ENCODE results near the gene NUP93.

DNA sequence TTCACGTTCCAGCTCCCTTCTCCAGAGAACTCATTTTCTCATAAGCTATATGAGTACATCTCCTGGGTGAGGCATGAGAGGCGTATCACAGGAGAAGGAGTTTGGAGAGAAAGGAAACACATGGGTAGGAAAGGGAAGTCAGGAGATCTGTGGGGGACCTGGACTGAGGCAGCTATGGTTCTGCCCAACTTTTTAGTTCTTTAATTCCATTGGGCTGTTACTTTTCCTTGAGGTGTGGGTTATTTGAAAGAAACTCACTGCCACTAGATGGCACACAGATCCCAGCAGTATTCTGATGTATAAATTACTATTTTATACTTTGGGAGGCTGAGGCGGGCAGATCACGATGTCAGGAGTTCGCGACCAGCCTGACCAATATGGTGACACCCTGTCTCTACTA lies 63.6 kb downstream of the NUP93 start:
- TF ChIP-seq, protein P1, sequence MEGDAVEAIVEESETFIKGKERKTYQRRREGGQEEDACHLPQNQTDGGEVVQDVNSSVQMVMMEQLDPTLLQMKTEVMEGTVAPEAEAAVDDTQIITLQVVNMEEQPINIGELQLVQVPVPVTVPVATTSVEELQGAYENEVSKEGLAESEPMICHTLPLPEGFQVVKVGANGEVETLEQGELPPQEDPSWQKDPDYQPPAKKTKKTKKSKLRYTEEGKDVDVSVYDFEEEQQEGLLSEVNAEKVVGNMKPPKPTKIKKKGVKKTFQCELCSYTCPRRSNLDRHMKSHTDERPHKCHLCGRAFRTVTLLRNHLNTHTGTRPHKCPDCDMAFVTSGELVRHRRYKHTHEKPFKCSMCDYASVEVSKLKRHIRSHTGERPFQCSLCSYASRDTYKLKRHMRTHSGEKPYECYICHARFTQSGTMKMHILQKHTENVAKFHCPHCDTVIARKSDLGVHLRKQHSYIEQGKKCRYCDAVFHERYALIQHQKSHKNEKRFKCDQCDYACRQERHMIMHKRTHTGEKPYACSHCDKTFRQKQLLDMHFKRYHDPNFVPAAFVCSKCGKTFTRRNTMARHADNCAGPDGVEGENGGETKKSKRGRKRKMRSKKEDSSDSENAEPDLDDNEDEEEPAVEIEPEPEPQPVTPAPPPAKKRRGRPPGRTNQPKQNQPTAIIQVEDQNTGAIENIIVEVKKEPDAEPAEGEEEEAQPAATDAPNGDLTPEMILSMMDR (IDR thresholded peaks at IDR 0.05): peak in 4 of 6 experiments; percentile 26 to 37 (median 32)
- no peak for TF ChIP-seq POLR2A (IDR thresholded peaks at IDR 0.05)
